Sigmoid colon (tissue), 4 donors: ENCODE results near the gene PLSCR5.

Source experiments
- POLR2A ChIP-seq, 2 donors: fragments of 450-650 bp; IDR thresholded peaks; one replicate each; pipeline ENCODE4 v1.6.1; 2016; ENCODE audit warnings: antibody characterized with exemption in 2 of 2, mild to moderate bottlenecking in 2 of 2, moderate library complexity in 2 of 2
- POLR2AphosphoS5 ChIP-seq, 4 donors: sonication (generic); formaldehyde crosslinking; IDR thresholded peaks; one replicate each; pipeline ENCODE4 v1.6.1; 2017; ENCODE audit warnings: antibody characterized with exemption in 4 of 4
- TF ChIP-seq, protein P1 (sequence below), 4 experiments: fragments of 450-650 bp in 3 of 4; fragments of 200-600 bp in 1 of 4; IDR thresholded peaks; one replicate each; pipeline ENCODE4 v1.5.1; 2016 to 2019; ENCODE audit warnings: antibody characterized with exemption in 4 of 4, mild to moderate bottlenecking in 3 of 4, moderate library complexity in 2 of 4

DNA sequence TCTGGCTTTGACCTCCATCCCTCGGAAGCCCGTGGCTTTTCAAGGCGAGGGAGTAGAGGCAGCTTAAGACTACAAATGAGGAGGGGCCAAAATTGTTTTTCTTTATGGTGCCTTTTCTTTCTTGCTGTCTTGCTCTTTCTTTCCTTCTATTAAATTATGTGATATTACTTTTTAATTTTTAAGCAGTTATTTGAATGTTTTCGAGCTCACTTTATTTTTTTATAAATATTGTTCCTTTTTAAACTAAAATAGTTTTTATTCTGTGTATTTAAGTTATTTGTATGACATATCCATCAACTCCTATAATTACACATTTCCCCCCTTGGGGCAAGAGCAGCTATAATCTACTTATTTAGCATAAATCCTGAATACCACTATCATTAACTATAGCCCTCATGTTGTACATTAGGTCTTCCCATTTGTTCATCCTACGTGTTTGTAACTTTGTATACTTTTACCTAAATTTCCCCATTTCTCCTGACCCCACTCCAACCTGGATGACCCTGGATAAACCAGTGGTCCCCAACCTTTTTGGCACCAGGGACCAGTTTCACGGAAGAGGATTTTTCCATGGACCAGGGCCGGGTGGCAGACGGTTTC, 60.1 kb downstream of the PLSCR5 start:
- TF ChIP-seq, protein P1, sequence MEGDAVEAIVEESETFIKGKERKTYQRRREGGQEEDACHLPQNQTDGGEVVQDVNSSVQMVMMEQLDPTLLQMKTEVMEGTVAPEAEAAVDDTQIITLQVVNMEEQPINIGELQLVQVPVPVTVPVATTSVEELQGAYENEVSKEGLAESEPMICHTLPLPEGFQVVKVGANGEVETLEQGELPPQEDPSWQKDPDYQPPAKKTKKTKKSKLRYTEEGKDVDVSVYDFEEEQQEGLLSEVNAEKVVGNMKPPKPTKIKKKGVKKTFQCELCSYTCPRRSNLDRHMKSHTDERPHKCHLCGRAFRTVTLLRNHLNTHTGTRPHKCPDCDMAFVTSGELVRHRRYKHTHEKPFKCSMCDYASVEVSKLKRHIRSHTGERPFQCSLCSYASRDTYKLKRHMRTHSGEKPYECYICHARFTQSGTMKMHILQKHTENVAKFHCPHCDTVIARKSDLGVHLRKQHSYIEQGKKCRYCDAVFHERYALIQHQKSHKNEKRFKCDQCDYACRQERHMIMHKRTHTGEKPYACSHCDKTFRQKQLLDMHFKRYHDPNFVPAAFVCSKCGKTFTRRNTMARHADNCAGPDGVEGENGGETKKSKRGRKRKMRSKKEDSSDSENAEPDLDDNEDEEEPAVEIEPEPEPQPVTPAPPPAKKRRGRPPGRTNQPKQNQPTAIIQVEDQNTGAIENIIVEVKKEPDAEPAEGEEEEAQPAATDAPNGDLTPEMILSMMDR (IDR thresholded peaks at IDR 0.05) = no peak
- no peak for TF ChIP-seq POLR2AphosphoS5 (IDR thresholded peaks at IDR 0.05)
- TF ChIP-seq POLR2A (IDR thresholded peaks at IDR 0.05) = no peak
